Hepatocyte (in vitro differentiated cells): ENCODE measurements around the gene OR52A5. TPM values are rescaled to one million over a fixed set of nuclear protein-coding genes. Genes with fewer than 3 reads are reported as not detected.
"Not testable (repeated sequence)": the region's sequence is repeated elsewhere in the genome, so short reads cannot be mapped to it uniquely, and the experiment has no call there.

Experiments
- DNase-seq: peaks from one replicate; pipeline ENCODE4 v3.0.0-alpha.2; 2016; ENCODE audit warnings: low spot score
- H2AFZ ChIP-seq: fragments of 200-600 bp; sonication (generic); 2 replicates; pipeline ENCODE4 v1.6.0; 2016; ENCODE audit warnings: antibody characterized with exemption, mild to moderate bottlenecking
- H3K27ac ChIP-seq: fragments of 200-600 bp; sonication (generic); 2 replicates; pipeline ENCODE4 v1.5.1; 2016; ENCODE audit warnings: mild to moderate bottlenecking
- H3K27me3 ChIP-seq: fragments of 200-600 bp; sonication (generic); 2 replicates; pipeline ENCODE4 v1.6.1; 2016
- H3K36me3 ChIP-seq: fragments of 200-600 bp; sonication (generic); replicated peaks from 2 replicates; pipeline ENCODE4 v1.5.1; 2016; ENCODE audit warnings: low read depth; ENCODE audit not compliant: insufficient read depth
- H3K4me1 ChIP-seq: fragments of 200-600 bp; sonication (generic); 2 replicates; pipeline ENCODE4 v1.5.1; 2016; ENCODE audit warnings: mild to moderate bottlenecking, moderate library complexity; ENCODE audit not compliant: insufficient read depth
- H3K4me2 ChIP-seq: fragments of 200-600 bp; sonication (generic); 2 replicates; pipeline ENCODE4 v1.6.0; 2016
- H3K4me3 ChIP-seq: fragments of 200-600 bp; sonication (generic); 2 replicates; pipeline ENCODE4 v1.5.1; 2016; ENCODE audit warnings: mild to moderate bottlenecking
- H3K79me2 ChIP-seq: fragments of 200-600 bp; sonication (generic); 2 replicates; pipeline ENCODE4 v1.6.0; 2017; ENCODE audit warnings: mild to moderate bottlenecking
- H3K9me2 ChIP-seq: fragments of 200-600 bp; sonication (generic); replicated peaks from 2 replicates; pipeline ENCODE4 v1.6.0; 2017; ENCODE audit warnings: mild to moderate bottlenecking; ENCODE audit not compliant: insufficient read depth
- H3K9me3 ChIP-seq: fragments of 200-600 bp; sonication (generic); 2 replicates; pipeline ENCODE4 v1.5.1; 2016; ENCODE audit warnings: low read depth, mild to moderate bottlenecking
- H4K20me1 ChIP-seq: fragments of 200-600 bp; sonication (generic); 2 replicates; pipeline ENCODE4 v1.6.0; 2016; ENCODE audit warnings: mild to moderate bottlenecking; ENCODE audit not compliant: insufficient read depth, poor library complexity, severe bottlenecking
- CTCF ChIP-seq: fragments of 200-600 bp; sonication (generic); IDR thresholded peaks from 2 replicates; pipeline ENCODE4 v1.5.1; 2016; ENCODE audit warnings: antibody characterized with exemption, mild to moderate bottlenecking; ENCODE audit not compliant: poor library complexity
- EZH2 ChIP-seq: fragments of 200-600 bp; sonication (generic); IDR thresholded peaks from 2 replicates; pipeline ENCODE4 v1.6.1; 2016; ENCODE audit warnings: antibody characterized with exemption, mild to moderate bottlenecking, borderline replicate concordance
- EZH2phosphoT487 ChIP-seq: fragments of 200-600 bp; sonication (generic); IDR thresholded peaks from one replicate; pipeline ENCODE4 v1.6.1; 2018; ENCODE audit warnings: antibody characterized with exemption, mild to moderate bottlenecking, low read depth, moderate library complexity; ENCODE audit not compliant: unreplicated experiment, severe bottlenecking
- WGBS: methylation state at CpG from one replicate; pipeline ENCODE4 v1.1.6; 2016; ENCODE audit warnings: low lambda C conversion rate; ENCODE audit errors: missing lambda C conversion rate; 5-methylcytosine and 5-hydroxymethylcytosine counted together
- polyA plus RNA-seq: library from polyadenylated mRNA; unstranded; fragments of >200 nt; fragmentation: Nextera tagmentation; extraction: Ambion mirVana; gene quantifications from 2 replicates; pipeline ENCODE4 v1.2.1, GENCODE V29; 2016
- total RNA-seq: library from RNA; depleted of rRNA; stranded (reverse); fragments of >200 nt; gene quantifications from 2 replicates; pipeline ENCODE4 v1.2.3, GENCODE V29; 2014

OR52A5 gene
- total and polyA plus RNA-seq, 2 experiments from 2014 or later = not detected

DNA sequence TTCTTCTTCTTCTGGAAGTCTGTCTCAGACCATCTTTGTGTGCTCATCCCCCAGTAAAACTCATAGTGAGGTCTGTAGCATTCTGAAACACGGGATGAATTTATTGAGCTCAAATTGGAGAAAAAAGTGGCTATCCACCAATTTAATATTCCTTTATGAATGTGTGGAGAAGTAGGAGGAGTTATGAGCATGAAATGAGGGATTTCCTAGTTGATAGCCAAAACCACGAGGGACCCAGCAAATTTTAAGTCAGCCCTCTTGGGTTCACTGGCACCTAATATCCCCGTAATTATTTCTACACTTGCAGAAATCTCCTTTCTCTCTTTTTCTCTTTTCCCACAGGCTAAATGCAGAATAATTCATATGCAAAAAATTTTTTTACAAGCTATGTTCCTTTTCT lies 16.5 kb upstream of the OR52A5 start, which contains the start of gene OR52A1:
Gene OR52A1 (minus strand): TSS at position 101 of the 400 bp plus-strand sequence. CDS start 2,388 bp downstream, outside the sequence.
- WGBS = 77% methylated on average over 3 of the region's 3 CpGs
- no peak for DNase-seq
- no peak within 1 kb of the TSS for H2AFZ ChIP-seq
- H3K9me2 ChIP-seq = no peaks in the 10 kb centered on the region
- no peaks in the 10 kb centered on the region for H3K79me2 ChIP-seq
- H3K4me2 ChIP-seq = no peak within 1 kb of the TSS
- TF ChIP-seq EZH2 = no peak
- TF ChIP-seq EZH2phosphoT487 = no peak
- no peak for TF ChIP-seq CTCF
- no peaks in the 10 kb centered on the region for H4K20me1 ChIP-seq
- no peaks in the 10 kb centered on the region for H3K36me3 ChIP-seq
- no peaks in the 10 kb centered on the region for H3K4me1 ChIP-seq
- H3K27me3 ChIP-seq = peaks cover 4% of the 10 kb centered on the region
- H3K27ac ChIP-seq = no peak within 1 kb of the TSS
- no peak within 1 kb of the TSS for H3K4me3 ChIP-seq
- H3K9me3 ChIP-seq = no peaks in the 10 kb centered on the region

DNA sequence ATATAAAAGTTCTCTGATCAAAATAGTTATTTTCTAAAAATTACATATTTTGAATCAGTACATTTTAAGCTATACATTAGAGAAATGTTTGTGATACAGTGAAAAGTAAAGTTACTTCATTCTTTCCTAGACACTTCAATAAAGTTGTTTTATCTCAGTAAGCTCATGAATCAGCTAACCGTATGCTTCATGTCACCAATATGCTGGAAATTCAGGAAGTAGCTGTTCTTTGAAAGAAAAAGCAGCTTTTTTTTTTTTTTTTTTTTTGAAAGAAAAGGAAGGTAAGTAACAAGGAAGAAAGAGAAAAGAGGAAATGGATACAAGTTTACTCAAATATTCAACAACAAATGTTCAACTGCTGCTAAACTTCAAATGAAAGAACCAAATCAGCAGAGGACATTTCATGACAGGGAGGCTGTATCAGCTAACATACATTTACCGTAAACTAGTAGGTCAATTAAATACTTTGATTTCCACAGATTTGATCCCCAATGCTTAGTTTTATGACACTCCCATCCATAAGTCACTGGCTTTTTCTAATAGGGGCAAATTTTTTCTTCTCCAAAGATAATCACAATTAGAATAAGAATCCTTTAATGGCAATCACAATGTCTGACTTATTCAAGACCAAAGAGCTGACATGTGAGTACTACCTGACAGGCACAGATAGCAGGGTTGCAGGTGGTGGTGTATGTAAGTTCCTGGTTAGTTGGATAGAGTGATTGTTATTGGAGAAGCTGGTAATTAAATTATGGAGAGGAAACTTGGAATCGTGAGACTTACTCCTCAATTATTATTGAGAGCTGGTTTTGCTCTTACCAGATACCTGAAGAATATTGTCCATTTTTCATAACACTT lies 15.6 kb upstream of the OR52A5 start:
- no peaks in the 10 kb centered on the region for H4K20me1 ChIP-seq
- H3K36me3 ChIP-seq = no peaks in the 10 kb centered on the region
- no peak for DNase-seq
- 83% methylated on average over 3 of the region's 3 CpGs for WGBS
- no peaks in the 10 kb centered on the region for H3K4me1 ChIP-seq
- no peaks in the 10 kb centered on the region for H3K9me3 ChIP-seq
- H3K4me3 ChIP-seq = no peak overlapping the region
- H3K79me2 ChIP-seq = no peaks in the 10 kb centered on the region
- no peaks in the 10 kb centered on the region for H3K9me2 ChIP-seq
- H3K27me3 ChIP-seq = peaks cover 4% of the 10 kb centered on the region
- H3K4me2 ChIP-seq = no peak overlapping the region
- H2AFZ ChIP-seq = no peak overlapping the region
- no peak for TF ChIP-seq CTCF
- no peak for TF ChIP-seq EZH2
- no peak for TF ChIP-seq EZH2phosphoT487
- H3K27ac ChIP-seq = no peak overlapping the region

DNA sequence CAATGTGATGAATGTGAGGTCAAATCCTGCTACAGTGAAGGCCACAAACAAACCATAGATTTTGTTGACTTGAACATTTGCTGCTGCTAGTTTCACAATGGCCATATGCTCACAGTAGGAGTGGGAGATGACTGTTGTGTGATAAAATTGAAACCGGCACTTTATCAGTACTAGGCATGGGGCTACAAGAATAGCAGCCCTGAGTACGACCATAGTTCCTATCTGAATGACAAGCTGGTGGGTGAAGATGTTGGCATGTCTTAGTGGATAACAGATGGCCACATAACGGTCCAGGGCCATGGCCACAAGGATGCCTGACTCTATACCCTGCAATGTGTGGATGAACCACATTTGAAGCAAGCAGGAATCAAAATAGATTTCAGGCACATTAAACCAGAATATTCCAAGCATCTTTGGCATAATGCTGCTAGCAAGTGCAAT lies 13.6 kb upstream of the OR52A5 start:
- H3K4me2 ChIP-seq = no peak overlapping the region
- H3K27me3 ChIP-seq = peaks cover 4% of the 10 kb centered on the region
- no peak overlapping the region for H3K4me3 ChIP-seq
- no peak overlapping the region for H2AFZ ChIP-seq
- H3K9me3 ChIP-seq = no peaks in the 10 kb centered on the region
- no peak overlapping the region for H3K27ac ChIP-seq
- no peaks in the 10 kb centered on the region for H3K4me1 ChIP-seq
- no peaks in the 10 kb centered on the region for H3K9me2 ChIP-seq
- H3K36me3 ChIP-seq = no peaks in the 10 kb centered on the region
- 75% methylated on average over 3 of the region's 3 CpGs for WGBS
- no peak for DNase-seq
- H4K20me1 ChIP-seq = no peaks in the 10 kb centered on the region
- TF ChIP-seq CTCF (no peak), EZH2 (no peak), EZH2phosphoT487 (no peak)
- no peaks in the 10 kb centered on the region for H3K79me2 ChIP-seq

GRCh38 chr11:5144206-5144605 lies 6.0 kb upstream of the OR52A5 start:
- WGBS = 94% methylated on average over 9 of the region's 21 CpGs
- DNase-seq, H3K27me3 ChIP-seq: not testable (repeated sequence)

More at GRCh38 chr11:5144206-5144605, 6.0 kb upstream of the OR52A5 start:
- H3K4me2 ChIP-seq, H3K9me3 ChIP-seq, H3K27ac ChIP-seq, H3K9me2 ChIP-seq, H2AFZ ChIP-seq, H3K36me3 ChIP-seq, H3K4me1 ChIP-seq, H3K79me2 ChIP-seq, H3K4me3 ChIP-seq, H4K20me1 ChIP-seq: not testable (repeated sequence)
